ENCODE results near the gene BOK.

DNA sequence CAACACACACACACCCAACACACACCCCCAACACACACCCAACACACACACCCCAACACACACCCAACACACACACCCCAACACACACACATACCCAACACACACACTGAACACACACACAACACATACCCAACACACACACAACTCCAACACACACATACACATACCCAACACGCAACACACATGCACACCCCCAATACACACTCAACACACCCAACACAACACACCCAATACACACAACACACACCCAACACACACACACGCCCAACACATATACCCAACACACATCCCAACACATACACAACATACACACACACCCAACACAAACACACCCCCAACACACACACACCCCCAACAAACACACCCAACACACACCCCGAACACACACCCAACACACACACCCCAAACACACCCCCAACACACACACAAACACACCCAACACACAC is 42.0 kb upstream of the BOK start:
- TF ChIP-seq, protein P1, sequence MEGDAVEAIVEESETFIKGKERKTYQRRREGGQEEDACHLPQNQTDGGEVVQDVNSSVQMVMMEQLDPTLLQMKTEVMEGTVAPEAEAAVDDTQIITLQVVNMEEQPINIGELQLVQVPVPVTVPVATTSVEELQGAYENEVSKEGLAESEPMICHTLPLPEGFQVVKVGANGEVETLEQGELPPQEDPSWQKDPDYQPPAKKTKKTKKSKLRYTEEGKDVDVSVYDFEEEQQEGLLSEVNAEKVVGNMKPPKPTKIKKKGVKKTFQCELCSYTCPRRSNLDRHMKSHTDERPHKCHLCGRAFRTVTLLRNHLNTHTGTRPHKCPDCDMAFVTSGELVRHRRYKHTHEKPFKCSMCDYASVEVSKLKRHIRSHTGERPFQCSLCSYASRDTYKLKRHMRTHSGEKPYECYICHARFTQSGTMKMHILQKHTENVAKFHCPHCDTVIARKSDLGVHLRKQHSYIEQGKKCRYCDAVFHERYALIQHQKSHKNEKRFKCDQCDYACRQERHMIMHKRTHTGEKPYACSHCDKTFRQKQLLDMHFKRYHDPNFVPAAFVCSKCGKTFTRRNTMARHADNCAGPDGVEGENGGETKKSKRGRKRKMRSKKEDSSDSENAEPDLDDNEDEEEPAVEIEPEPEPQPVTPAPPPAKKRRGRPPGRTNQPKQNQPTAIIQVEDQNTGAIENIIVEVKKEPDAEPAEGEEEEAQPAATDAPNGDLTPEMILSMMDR (IDR thresholded peaks at IDR 0.05), result no peak
- no peak for TF ChIP-seq POLR2A (IDR thresholded peaks at IDR 0.05)
